HTERT RPE-1 (cell line): ENCODE results near the gene IL7R.
"Not testable (repeated sequence)": the region's sequence is repeated elsewhere in the genome, so short reads cannot be mapped to it uniquely, and the experiment has no call there.

ENCODE experiments used
- in situ Hi-C: fragments of 300-500 bp; cut with MboI; formaldehyde crosslinking; loops from 4 replicates; pipeline ENCODE4 v1.14.3; 2020; ENCODE audit warnings: low sequenced_read_pairs

IL7R gene

GRCh38 chr5:35870605-35871004, 13.9 kb downstream of the IL7R start:
- in situ Hi-C loops: no loop called here

- in situ Hi-C loops: no loop called here
Measured at GRCh38 chr5:35876454-35876853, 19.8 kb downstream of the IL7R start.

GRCh38 chr5:35876922-35877321, 20.2 kb downstream of the IL7R start:
- in situ Hi-C loops: no loop called here

- in situ Hi-C loops: no loop called here
Measured at GRCh38 chr5:35877655-35878054, 21.0 kb downstream of the IL7R start.

- in situ Hi-C loops: no loop called here
Measured at GRCh38 chr5:35878079-35878478, 21.4 kb downstream of the IL7R start.

GRCh38 chr5:35879096-35879495, 22.4 kb downstream of the IL7R start:
- in situ Hi-C loops: no loop called here

DNA sequence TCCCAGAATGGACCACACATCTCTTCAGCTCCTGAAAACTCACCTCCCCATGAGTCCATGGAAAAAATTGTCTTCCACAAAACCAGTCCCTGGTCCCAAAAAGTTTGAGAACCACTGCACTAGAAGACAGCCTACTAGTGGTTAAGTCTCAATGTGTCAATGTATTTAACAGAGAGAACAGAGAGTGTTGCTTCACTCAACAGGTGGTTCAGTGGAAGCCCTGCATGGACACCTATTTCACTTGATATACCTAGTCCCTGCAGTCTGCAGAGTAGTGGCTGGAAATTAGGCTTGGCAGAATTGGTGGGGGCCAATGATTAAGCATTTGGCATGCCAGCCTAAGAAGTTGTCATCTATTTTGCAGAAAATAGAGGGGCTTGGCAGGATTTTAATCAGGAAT, 23.0 kb downstream of the IL7R start:
- in situ Hi-C loops: no loop called here

DNA sequence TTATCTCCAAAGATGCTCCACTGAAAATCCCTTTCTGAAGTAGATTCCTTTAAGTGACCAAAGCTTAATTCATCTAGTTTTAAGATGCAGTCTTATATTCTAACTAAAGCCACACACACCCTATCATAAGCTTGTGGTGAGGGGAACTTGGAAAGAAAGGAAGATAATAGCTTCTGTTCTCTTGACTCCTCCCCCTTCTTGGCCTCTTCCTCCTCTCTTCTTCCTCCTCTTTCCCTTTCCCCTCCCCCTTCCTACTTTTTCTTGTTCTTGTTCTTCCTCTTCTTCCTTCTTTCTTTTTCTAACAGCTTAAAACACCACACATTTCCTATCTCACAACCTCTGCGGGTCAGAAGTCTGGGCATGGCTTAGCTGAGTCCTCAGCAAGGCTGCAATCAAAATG, 23.5 kb downstream of the IL7R start:
- in situ Hi-C loops: no loop called here

DNA sequence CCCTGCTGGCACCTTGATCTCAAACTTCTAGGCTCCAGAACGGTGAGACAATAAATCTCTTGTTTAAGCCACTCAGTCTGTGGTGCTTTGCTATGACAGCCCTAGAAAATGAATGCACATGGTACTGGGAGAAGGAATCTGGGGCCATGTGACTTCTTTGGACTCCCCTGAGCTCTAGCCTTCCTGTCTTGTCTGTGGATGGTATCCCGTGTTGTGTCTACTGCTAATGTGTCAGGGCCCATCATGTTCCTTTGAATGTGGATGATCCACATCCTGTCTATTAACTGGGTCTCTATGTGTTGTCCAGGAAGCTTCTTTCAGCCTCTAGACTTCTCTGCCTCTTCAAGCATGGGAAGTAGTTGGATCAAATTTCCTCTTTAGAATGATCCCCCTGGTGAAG, 25.1 kb downstream of the IL7R start:
- in situ Hi-C loops: no loop called here

DNA sequence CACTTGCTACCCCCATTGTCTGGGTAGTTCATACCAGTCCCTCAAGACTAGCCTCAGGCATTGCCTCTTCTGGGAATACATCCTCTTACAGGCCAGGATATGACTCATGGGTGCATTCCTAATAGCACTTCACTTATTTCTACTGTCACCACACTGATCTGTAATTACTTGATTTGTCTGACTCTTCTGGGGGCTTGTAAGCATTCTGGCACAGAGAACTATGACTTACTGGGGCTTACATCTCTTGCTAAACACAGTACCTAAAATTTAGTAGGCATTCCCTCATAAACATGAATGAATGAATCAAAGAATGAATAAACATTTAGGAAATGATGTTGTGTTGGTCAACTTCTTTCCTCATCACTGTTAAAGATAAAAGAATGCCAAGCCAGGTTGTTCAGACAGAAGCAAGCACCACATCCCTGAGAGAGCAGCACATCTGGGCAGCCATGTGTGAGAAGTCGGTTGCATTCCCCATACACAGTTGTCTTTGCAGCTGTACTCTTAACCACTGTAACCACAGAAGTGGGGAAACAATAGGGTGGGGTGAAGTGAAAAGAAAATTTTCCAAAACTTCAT, 27.6 kb downstream of the IL7R start:
- in situ Hi-C loops: no loop called here

DNA sequence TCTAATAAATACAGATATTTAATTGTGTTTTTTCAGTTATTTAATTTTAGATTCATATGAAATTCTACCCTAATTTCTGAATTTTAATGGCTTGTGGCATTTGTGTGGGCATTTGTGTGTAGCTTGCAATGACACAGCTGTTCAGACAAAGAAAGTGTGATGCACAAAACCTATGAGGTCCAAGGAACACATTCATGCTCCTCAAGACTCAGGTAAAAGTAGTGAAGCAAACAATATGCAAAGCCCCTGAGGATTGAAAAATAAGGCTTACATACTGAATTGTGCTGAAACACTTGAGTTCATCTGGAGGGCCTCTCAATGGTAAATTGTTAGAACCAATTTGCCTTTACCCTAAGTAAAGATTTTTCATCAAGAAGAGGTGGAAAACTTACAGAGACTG, 28.1 kb downstream of the IL7R start:
- in situ Hi-C loops: no loop called here

DNA sequence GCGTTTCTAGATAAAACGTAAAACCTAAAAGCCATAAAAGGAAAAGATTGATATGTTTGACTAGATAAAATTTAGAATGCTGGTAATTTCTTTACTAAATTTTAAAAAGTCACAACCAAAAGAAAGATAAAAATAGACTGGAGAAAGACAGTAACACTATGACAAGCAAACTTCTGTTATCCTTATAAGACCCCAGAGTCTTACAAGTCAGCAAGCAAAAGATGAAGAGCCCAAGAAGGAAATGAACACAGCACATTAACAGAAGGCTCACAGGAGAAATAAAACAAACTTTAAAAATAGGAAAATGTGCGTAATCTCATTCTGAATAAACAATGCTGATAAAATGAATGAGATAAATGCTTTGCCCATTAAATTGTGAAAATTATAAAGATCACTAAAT, 29.7 kb downstream of the IL7R start:
- in situ Hi-C loops: no loop called here

DNA sequence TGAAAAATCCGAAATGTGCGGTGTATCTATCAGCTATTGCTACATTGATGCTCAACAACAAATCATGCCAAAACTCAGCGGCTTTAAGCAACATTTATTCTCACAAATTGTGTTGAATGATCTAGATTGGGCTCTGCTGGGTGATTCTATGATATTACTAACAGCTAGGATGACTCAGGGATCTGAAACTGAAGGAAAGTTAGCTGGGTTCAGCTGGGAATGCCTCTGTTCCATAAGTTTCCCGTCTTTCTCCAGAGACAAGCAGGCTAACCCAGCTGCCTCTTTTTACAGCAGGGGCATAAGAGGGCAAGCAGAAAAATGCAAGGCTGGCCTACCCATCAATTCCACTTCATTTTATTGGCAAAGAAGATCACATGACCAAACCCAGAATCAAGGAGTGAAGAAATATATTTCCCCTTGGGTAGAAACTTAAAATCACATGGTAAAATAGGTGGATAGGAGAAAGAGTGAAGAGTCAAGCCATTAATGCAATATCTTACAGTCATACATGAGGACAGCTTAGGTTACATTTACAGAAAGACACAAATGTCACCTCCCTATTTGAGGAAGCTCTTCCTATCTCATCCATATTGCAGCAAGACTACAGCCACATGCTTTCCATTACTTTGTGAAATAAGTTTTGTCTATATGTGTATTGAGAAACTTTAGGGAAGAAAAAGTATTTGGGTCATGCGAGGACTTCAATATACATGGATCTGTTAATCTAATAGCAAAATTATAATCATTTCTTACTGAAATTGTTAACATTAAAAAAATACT, 30.8 kb downstream of the IL7R start:
- in situ Hi-C loops: no loop called here

- in situ Hi-C loops: no loop called here
Measured at GRCh38 chr5:35890021-35891020, 33.6 kb downstream of the IL7R start.

DNA sequence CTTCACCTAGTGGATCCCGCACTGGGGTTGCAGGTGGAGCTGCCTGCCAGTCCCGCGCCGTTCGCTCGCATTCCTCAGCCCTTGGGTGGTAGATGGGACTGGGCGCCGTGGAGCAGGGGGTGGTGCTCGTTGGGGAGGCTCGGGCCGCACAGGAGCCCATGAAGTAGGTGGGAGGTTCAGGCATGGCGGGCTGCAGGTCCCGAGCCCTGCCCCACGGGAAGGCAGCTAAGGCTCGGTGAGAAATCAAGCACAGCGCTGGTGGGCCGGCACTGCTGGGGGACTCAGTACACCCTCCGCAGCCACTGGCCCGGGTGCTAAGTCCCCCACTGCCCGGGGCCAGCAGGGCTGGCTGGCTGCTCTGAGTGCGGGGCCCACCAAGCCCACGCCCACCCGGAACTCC, 36.1 kb downstream of the IL7R start:
- in situ Hi-C loops: not testable (repeated sequence)

GRCh38 chr5:35894131-35894530, 37.4 kb downstream of the IL7R start:
- in situ Hi-C loops: no loop called here

- in situ Hi-C loops: no loop called here
Measured at GRCh38 chr5:35898952-35899660, 42.4 kb downstream of the IL7R start.

- in situ Hi-C loops: no loop called here
Measured at GRCh38 chr5:35899800-35900199, 43.1 kb downstream of the IL7R start.

DNA sequence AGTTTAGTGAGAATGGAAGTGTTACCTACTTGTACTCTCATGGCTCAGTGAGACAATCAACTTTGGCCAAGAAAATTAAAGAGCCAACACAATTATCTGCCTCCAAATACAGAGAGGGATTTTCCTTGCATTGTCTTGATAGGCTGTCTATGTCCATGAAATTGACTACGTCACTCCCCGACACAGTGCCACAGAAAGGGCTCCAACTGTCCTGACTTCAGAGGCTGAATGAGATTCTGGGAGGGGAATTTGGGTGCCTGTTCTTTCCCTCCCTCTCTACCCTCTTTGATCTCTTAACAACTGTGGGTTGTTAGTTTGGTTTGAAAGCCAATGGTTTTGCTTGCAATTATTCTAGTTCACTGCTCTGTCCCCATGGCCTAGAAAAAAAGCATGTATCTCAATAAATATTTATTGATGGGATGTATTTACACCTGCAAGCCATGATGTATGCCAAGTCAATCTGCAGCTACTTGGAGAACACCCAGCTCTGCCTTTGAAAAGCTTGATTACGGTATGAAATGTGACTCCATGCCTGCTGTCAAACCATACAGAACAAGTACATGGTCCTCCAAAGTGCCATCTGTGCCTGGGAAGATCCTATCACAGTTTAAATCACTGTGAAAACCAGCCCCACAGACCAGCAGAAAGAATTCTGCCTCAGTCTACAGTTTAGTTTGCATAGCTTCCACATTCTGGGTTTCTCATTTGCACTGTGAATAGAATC, 44.4 kb downstream of the IL7R start:
- in situ Hi-C loops: no loop called here

GRCh38 chr5:35902046-35902672, 45.5 kb downstream of the IL7R start:
- in situ Hi-C loops: no loop called here
